ENCODE measurements around the gene C1QA. TPM values are rescaled to one million over a fixed set of nuclear protein-coding genes. Genes with fewer than 3 reads are reported as not detected.

The C1QA gene
- total RNA-seq, 1 donor from 2014 or later = 50.6 TPM

GRCh38 chr1:22598736-22599135 is 37.7 kb upstream of the C1QA start:
- no peak overlapping the region for H3K27ac ChIP-seq (ENCODE audit: low read depth, low read length)
- no peaks in the 10 kb centered on the region for H3K9me3 ChIP-seq (ENCODE audit: control insufficient read depth in 3 of 3, low read length in 3 of 3)
- peaks cover 58 to 63% (median 63%) of the 10 kb centered on the region in 3 donors for H3K27me3 ChIP-seq (ENCODE audit: control insufficient read depth in 3 of 3, insufficient read depth in 3 of 3, low read length in 3 of 3)
- no peak overlapping the region for H3K9ac ChIP-seq (ENCODE audit: low read depth in 1 of 3, low read length in 3 of 3)
- H3K4me3 ChIP-seq (ENCODE audit: low read length in 3 of 3) = no peak overlapping the region
- H3K36me3 ChIP-seq (ENCODE audit: control insufficient read depth in 3 of 3, insufficient read depth in 3 of 3, low read length in 3 of 3) = no peaks in the 10 kb centered on the region
- H3K4me1 ChIP-seq (ENCODE audit: control insufficient read depth in 3 of 3, insufficient read depth in 3 of 3, low read length in 3 of 3) = no peaks in the 10 kb centered on the region

DNA sequence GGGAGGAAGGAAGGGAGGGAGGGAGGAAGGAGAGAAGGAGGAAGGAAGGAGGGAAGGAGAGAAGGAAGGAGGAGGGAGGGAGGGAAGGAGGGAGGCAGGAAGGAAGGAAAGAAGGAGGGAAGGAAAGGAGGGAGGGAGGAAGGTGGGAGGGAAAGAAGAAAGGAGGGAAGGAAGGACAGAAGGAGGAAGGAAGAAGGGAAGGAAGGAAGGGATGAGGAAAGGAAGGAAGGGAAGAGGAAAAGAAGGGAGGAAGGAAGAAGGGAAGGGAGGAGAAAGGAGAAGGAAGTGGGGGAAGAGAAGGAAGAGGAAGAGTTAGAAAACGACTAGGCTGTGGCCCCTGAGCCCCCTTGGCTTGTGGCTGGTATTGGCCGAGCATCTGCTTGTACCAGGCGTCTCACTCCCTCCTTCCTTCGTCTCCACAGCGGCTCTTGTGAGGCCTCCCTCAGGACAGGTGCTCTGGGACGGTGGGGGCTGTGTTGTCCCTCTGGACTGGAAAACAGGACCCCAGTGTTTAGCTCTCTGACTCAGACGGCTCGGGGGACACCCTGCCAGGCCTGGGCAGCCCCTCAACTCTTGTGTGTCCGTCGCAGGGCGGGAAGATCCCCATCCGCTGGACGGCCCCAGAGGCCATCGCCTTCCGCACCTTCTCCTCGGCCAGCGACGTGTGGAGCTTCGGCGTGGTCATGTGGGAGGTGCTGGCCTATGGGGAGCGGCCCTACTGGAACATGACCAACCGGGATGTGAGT is 36.2 kb upstream of the C1QA start:
- no peak overlapping the region for H3K4me3 ChIP-seq (ENCODE audit: low read length in 3 of 3)
- H3K4me1 ChIP-seq (ENCODE audit: control insufficient read depth in 3 of 3, insufficient read depth in 3 of 3, low read length in 3 of 3) = no peaks in the 10 kb centered on the region
- H3K36me3 ChIP-seq (ENCODE audit: control insufficient read depth in 3 of 3, insufficient read depth in 3 of 3, low read length in 3 of 3) = no peaks in the 10 kb centered on the region
- peaks cover 61 to 66% (median 63%) of the 10 kb centered on the region in 3 donors for H3K27me3 ChIP-seq (ENCODE audit: control insufficient read depth in 3 of 3, insufficient read depth in 3 of 3, low read length in 3 of 3)
- no peaks in the 10 kb centered on the region for H3K9me3 ChIP-seq (ENCODE audit: control insufficient read depth in 3 of 3, low read length in 3 of 3)
- H3K27ac ChIP-seq (ENCODE audit: low read depth, low read length) = no peak overlapping the region
- H3K9ac ChIP-seq (ENCODE audit: low read depth in 1 of 3, low read length in 3 of 3) = no peak overlapping the region

DNA sequence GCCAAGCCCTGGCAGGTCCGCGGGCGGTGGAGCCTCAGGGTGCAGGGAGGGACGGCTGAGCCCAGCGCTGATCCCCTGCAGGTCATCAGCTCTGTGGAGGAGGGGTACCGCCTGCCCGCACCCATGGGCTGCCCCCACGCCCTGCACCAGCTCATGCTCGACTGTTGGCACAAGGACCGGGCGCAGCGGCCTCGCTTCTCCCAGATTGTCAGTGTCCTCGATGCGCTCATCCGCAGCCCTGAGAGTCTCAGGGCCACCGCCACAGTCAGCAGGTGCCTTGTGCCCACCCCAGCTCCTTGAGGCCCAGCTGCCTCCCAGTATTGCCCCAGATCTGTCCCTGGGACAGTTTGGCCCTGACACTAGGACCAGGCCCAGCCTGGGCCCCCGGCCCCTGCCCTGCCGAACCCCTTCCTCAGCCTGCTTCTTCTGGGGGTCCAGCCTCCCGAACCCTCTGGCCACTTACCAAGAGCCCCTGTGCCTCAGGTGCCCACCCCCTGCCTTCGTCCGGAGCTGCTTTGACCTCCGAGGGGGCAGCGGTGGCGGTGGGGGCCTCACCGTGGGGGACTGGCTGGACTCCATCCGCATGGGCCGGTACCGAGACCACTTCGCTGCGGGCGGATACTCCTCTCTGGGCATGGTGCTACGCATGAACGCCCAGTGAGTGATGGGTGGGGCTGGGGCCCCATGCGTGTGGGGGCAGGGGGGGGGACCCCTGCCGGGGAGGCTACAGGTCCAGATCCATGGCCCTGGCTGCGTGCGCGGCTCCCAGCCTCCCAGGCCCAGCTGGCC is 35.4 kb upstream of the C1QA start:
- no peaks in the 10 kb centered on the region for H3K4me1 ChIP-seq (ENCODE audit: control insufficient read depth in 3 of 3, insufficient read depth in 3 of 3, low read length in 3 of 3)
- H3K27ac ChIP-seq (ENCODE audit: low read depth, low read length) = no peak overlapping the region
- no peak overlapping the region for H3K9ac ChIP-seq (ENCODE audit: low read depth in 1 of 3, low read length in 3 of 3)
- no peaks in the 10 kb centered on the region for H3K36me3 ChIP-seq (ENCODE audit: control insufficient read depth in 3 of 3, insufficient read depth in 3 of 3, low read length in 3 of 3)
- H3K27me3 ChIP-seq (ENCODE audit: control insufficient read depth in 3 of 3, insufficient read depth in 3 of 3, low read length in 3 of 3) = peaks cover 55 to 67% (median 64%) of the 10 kb centered on the region in 3 donors
- no peaks in the 10 kb centered on the region for H3K9me3 ChIP-seq (ENCODE audit: control insufficient read depth in 3 of 3, low read length in 3 of 3)
- H3K4me3 ChIP-seq (ENCODE audit: low read length in 3 of 3) = no peak overlapping the region

DNA sequence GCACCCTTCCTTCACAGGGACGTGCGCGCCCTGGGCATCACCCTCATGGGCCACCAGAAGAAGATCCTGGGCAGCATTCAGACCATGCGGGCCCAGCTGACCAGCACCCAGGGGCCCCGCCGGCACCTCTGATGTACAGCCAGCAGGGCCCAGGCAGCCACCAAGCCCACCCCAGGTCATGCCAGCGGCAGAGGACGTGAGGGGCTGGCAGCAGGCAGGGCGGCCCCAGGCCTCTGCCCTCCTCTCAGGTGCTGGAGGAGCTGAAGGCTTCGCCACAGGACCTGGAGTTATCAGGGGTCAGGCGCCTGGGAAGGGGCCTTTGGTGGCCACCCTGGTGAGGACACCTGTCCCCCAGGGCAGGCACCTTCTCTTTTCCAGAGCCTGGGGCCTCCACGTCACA is 34.8 kb upstream of the C1QA start:
- H3K4me1 ChIP-seq (ENCODE audit: control insufficient read depth in 3 of 3, insufficient read depth in 3 of 3, low read length in 3 of 3) = no peaks in the 10 kb centered on the region
- no peak overlapping the region for H3K4me3 ChIP-seq (ENCODE audit: low read length in 3 of 3)
- H3K27ac ChIP-seq (ENCODE audit: low read depth, low read length) = no peak overlapping the region
- no peak overlapping the region for H3K9ac ChIP-seq (ENCODE audit: low read depth in 1 of 3, low read length in 3 of 3)
- no peaks in the 10 kb centered on the region for H3K9me3 ChIP-seq (ENCODE audit: control insufficient read depth in 3 of 3, low read length in 3 of 3)
- peaks cover 58 to 73% (median 64%) of the 10 kb centered on the region in 3 donors for H3K27me3 ChIP-seq (ENCODE audit: control insufficient read depth in 3 of 3, insufficient read depth in 3 of 3, low read length in 3 of 3)
- no peaks in the 10 kb centered on the region for H3K36me3 ChIP-seq (ENCODE audit: control insufficient read depth in 3 of 3, insufficient read depth in 3 of 3, low read length in 3 of 3)

DNA sequence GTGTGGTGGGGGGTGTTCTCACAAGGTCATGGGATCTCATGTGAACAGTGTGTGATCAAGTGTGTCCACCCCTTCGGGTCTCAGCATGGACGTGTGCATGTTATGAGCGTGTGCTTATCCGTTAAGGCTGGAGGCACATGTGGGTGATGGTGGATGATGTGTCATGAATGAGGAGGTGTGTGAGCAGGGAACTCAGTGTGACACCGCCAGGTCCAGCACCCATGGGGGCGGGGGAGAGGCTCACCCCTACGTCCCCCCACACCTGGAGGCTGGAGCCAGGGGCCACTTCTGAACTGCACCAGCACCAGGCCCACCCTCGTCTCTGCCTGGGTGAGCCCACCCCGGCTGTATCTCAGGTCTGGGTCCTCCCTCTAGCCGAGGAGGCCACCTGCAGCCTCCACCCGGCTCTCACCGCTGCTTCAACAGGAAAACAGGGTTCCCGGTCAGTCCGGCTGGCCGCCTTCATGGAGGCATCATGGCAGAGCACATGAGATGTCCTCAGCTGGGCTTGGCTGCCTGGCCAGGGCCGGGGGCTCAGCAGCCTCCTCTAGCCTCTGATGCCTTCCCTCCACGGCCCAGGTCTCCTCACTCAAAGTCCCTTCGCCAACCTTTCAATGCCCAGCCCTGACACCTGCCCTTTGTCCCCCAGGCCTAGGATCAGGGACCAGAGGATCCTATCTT is 34.2 kb upstream of the C1QA start:
- Histone ChIP-seq H3K27me3 (ENCODE audit: control insufficient read depth in 3 of 3, insufficient read depth in 3 of 3, low read length in 3 of 3) (peaks cover 59 to 73% (median 65%) of the 10 kb centered on the region in 3 donors), H3K4me3 (ENCODE audit: low read length in 3 of 3) (no peak overlapping the region), H3K9me3 (ENCODE audit: control insufficient read depth in 3 of 3, low read length in 3 of 3) (no peaks in the 10 kb centered on the region), H3K36me3 (ENCODE audit: control insufficient read depth in 3 of 3, insufficient read depth in 3 of 3, low read length in 3 of 3) (no peaks in the 10 kb centered on the region), H3K4me1 (ENCODE audit: control insufficient read depth in 3 of 3, insufficient read depth in 3 of 3, low read length in 3 of 3) (no peaks in the 10 kb centered on the region), H3K9ac (ENCODE audit: low read depth in 1 of 3, low read length in 3 of 3) (no peak overlapping the region), H3K27ac (ENCODE audit: low read depth, low read length) (no peak overlapping the region)

GRCh38 chr1:22606161-22606560 is 30.3 kb upstream of the C1QA start:
- no peaks in the 10 kb centered on the region for H3K4me1 ChIP-seq (ENCODE audit: control insufficient read depth in 3 of 3, insufficient read depth in 3 of 3, low read length in 3 of 3)
- H3K27me3 ChIP-seq (ENCODE audit: control insufficient read depth in 3 of 3, insufficient read depth in 3 of 3, low read length in 3 of 3) = peaks cover 56 to 74% (median 64%) of the 10 kb centered on the region in 3 donors

DNA sequence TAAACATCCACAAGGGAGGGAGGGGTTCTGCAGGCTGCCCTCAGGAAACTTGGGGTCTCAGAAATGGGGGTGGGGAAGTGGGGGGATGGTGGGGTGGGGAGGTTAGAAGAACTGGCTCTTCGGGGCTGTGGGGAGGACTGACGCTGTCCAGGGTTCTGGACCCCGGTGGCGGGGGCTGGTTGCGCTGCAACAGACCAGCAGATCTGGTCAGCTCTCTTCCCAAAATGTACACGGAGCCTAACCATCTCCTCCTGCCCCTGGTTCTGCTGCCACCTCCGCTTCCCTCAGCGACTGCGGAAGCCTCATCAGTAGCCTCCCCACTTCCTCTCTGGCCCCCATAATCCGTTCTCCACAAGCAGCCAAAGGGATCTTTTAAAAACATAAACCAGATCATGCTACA is 29.3 kb upstream of the C1QA start:
- Histone ChIP-seq H3K9me3 (ENCODE audit: control insufficient read depth in 3 of 3, low read length in 3 of 3) (no peaks in the 10 kb centered on the region), H3K4me1 (ENCODE audit: control insufficient read depth in 3 of 3, insufficient read depth in 3 of 3, low read length in 3 of 3) (no peaks in the 10 kb centered on the region), H3K27ac (ENCODE audit: low read depth, low read length) (no peak overlapping the region), H3K27me3 (ENCODE audit: control insufficient read depth in 3 of 3, insufficient read depth in 3 of 3, low read length in 3 of 3) (peaks cover 51 to 73% (median 64%) of the 10 kb centered on the region in 3 donors), H3K36me3 (ENCODE audit: control insufficient read depth in 3 of 3, insufficient read depth in 3 of 3, low read length in 3 of 3) (no peaks in the 10 kb centered on the region), H3K9ac (ENCODE audit: low read depth in 1 of 3, low read length in 3 of 3) (no peak overlapping the region), H3K4me3 (ENCODE audit: low read length in 3 of 3) (no peak overlapping the region)

More at GRCh38 chr1:22606161-22606560, 30.3 kb upstream of the C1QA start:
- no peak overlapping the region for H3K27ac ChIP-seq (ENCODE audit: low read depth, low read length)
- no peak overlapping the region for H3K4me3 ChIP-seq (ENCODE audit: low read length in 3 of 3)
- H3K9ac ChIP-seq (ENCODE audit: low read depth in 1 of 3, low read length in 3 of 3) = no peak overlapping the region
- H3K9me3 ChIP-seq (ENCODE audit: control insufficient read depth in 3 of 3, low read length in 3 of 3) = no peaks in the 10 kb centered on the region
- no peaks in the 10 kb centered on the region for H3K36me3 ChIP-seq (ENCODE audit: control insufficient read depth in 3 of 3, insufficient read depth in 3 of 3, low read length in 3 of 3)

DNA sequence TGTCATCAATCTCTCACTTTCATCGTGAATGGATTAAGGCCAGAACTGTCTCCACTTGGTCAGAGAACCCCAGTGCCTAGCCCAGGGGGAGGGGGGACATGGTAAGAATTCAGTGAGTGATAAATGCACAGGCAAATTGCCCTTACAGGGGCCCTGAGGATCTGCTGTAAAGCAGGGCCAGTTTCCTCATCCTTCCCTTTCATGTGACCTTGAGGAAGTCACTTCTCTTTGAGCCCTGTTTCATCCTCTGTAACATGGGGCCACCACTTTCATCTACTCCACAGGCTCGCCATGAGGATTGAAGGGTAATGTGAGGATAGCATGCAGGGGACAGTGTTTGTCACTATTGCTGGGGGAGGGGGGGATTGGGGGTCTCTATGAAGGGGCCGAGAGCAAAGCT is 28.1 kb upstream of the C1QA start:
- Histone ChIP-seq H3K9ac (ENCODE audit: low read depth in 1 of 3, low read length in 3 of 3) (no peak overlapping the region), H3K4me3 (ENCODE audit: low read length in 3 of 3) (no peak overlapping the region), H3K9me3 (ENCODE audit: control insufficient read depth in 3 of 3, low read length in 3 of 3) (no peaks in the 10 kb centered on the region), H3K27me3 (ENCODE audit: control insufficient read depth in 3 of 3, insufficient read depth in 3 of 3, low read length in 3 of 3) (peaks cover 41 to 69% (median 60%) of the 10 kb centered on the region in 3 donors), H3K27ac (ENCODE audit: low read depth, low read length) (no peak overlapping the region), H3K4me1 (ENCODE audit: control insufficient read depth in 3 of 3, insufficient read depth in 3 of 3, low read length in 3 of 3) (no peaks in the 10 kb centered on the region), H3K36me3 (ENCODE audit: control insufficient read depth in 3 of 3, insufficient read depth in 3 of 3, low read length in 3 of 3) (no peaks in the 10 kb centered on the region)

GRCh38 chr1:22609291-22609690 is 27.1 kb upstream of the C1QA start:
- Histone ChIP-seq H3K9me3 (ENCODE audit: control insufficient read depth in 3 of 3, low read length in 3 of 3) (no peaks in the 10 kb centered on the region), H3K9ac (ENCODE audit: low read depth in 1 of 3, low read length in 3 of 3) (no peak overlapping the region), H3K27ac (ENCODE audit: low read depth, low read length) (no peak overlapping the region), H3K36me3 (ENCODE audit: control insufficient read depth in 3 of 3, insufficient read depth in 3 of 3, low read length in 3 of 3) (no peaks in the 10 kb centered on the region), H3K4me1 (ENCODE audit: control insufficient read depth in 3 of 3, insufficient read depth in 3 of 3, low read length in 3 of 3) (no peaks in the 10 kb centered on the region), H3K4me3 (ENCODE audit: low read length in 3 of 3) (no peak overlapping the region), H3K27me3 (ENCODE audit: control insufficient read depth in 3 of 3, insufficient read depth in 3 of 3, low read length in 3 of 3) (peaks cover 39 to 69% (median 60%) of the 10 kb centered on the region in 3 donors)
